Right atrium auricular region (tissue), 2 donors: ENCODE results near the gene BAHD1. TPM values are rescaled to one million over a fixed set of nuclear protein-coding genes. Genes with fewer than 3 reads are reported as not detected.

ENCODE experiments used
- DNase-seq: peaks from one replicate; pipeline ENCODE4 v3.0.0-alpha.2; 2019; ENCODE audit warnings: low spot score
- H3K27ac ChIP-seq, 2 donors: fragments of 200-600 bp; sonication (generic); 1 replicate in 1 of 2; 2 replicates in 1 of 2; pipeline ENCODE4 v1.5.1; 2016 to 2019
- H3K27me3 ChIP-seq, 2 donors: fragments of 200-600 bp; sonication (generic); one replicate each; pipeline versions ENCODE4 v1.5.1 to v1.6.0; 2017 to 2019
- H3K36me3 ChIP-seq: fragments of 200-600 bp; sonication (generic); one replicate; pipeline ENCODE4 v1.5.1; 2016
- H3K4me1 ChIP-seq, 2 donors: fragments of 200-600 bp; sonication (generic); one replicate each; pipeline versions ENCODE4 v1.5.1 to v1.6.0; 2017 to 2019
- H3K4me3 ChIP-seq, 2 donors: fragments of 200-600 bp; sonication (generic); 1 replicate in 1 of 2; 2 replicates in 1 of 2; pipeline ENCODE4 v1.5.1; 2017 to 2019; ENCODE audit warnings: mild to moderate bottlenecking in 1 of 2, moderate library complexity in 1 of 2
- H3K9me3 ChIP-seq, 2 donors: fragments of 200-600 bp; sonication (generic); one replicate each; pipeline ENCODE4 v1.5.1; 2019
- CTCF ChIP-seq, 2 donors: fragments of 200-600 bp; sonication (generic); IDR thresholded peaks; one replicate each; pipeline ENCODE4 v1.5.1; 2019; ENCODE audit warnings: antibody characterized with exemption in 2 of 2
- total RNA-seq, 2 donors: library from RNA; depleted of rRNA; stranded (reverse); fragments of >200 nt; gene quantifications; one replicate each; pipeline ENCODE4 v1.1.0, GENCODE V29; 2016

BAHD1 gene
- total RNA-seq, 2 donors from 2014 or later = 11.6 to 19.2 TPM

- Histone ChIP-seq H3K27ac (no peak overlapping the region), H3K4me3 (no peak overlapping the region), H3K27me3 (no peaks in the 10 kb centered on the region), H3K4me1 (peaks cover 0 to 20% of the 10 kb centered on the region in 2 donors), H3K9me3 (no peaks in the 10 kb centered on the region), H3K36me3 (no peaks in the 10 kb centered on the region)
- no peak for TF ChIP-seq CTCF (IDR thresholded peaks at IDR 0.05)
- DNase-seq = no peak
These were observed 33.8 kb downstream of the BAHD1 start for GRCh38 chr15:40474581-40474980.

DNA sequence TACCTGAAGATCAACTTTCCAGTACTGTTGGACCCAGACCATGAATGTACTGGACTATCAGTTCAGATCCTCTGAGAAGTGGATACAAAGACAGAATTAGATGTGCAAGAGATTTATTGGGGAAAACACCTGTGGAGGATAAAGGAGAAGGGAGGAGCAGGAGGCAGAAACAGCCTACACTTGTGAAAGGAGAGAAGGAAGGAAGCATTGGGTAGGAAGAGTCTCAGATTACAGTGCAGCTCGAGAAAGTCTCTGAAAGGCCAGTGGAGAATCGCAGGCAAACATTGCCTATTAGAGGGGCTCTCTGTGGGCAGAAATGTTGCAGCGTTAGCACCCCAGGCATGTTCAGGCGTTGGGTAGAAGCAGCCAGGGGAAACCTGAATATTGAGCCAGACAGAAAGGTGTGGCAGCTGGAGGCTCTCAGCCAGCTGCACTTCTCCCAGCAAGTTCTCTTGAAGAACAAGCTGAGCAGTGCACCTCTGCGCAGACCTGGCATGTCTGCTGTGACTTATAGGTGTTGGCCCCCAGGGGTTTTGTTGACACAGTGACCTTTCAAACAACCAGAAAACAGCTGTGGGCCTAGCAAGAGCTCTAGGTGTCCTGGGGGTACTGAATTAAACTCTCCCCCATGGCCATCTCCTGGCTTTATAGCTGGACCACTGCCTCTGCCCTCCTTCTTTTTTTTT is 37.0 kb downstream of the BAHD1 start:
- Histone ChIP-seq H3K9me3 (no peaks in the 10 kb centered on the region), H3K27me3 (no peaks in the 10 kb centered on the region), H3K27ac (no peak overlapping the region), H3K4me1 (no peaks in the 10 kb centered on the region), H3K4me3 (no peak overlapping the region), H3K36me3 (no peaks in the 10 kb centered on the region)
- DNase-seq = no peak
- TF ChIP-seq CTCF (IDR thresholded peaks at IDR 0.05) = no peak

GRCh38 chr15:40479024-40479423 is 38.3 kb downstream of the BAHD1 start:
- Histone ChIP-seq H3K9me3 (no peaks in the 10 kb centered on the region), H3K27ac (no peak overlapping the region), H3K4me1 (no peaks in the 10 kb centered on the region), H3K4me3 (no peak overlapping the region), H3K36me3 (no peaks in the 10 kb centered on the region), H3K27me3 (no peaks in the 10 kb centered on the region)
- no peak for TF ChIP-seq CTCF (IDR thresholded peaks at IDR 0.05)
- DNase-seq = no peak

DNA sequence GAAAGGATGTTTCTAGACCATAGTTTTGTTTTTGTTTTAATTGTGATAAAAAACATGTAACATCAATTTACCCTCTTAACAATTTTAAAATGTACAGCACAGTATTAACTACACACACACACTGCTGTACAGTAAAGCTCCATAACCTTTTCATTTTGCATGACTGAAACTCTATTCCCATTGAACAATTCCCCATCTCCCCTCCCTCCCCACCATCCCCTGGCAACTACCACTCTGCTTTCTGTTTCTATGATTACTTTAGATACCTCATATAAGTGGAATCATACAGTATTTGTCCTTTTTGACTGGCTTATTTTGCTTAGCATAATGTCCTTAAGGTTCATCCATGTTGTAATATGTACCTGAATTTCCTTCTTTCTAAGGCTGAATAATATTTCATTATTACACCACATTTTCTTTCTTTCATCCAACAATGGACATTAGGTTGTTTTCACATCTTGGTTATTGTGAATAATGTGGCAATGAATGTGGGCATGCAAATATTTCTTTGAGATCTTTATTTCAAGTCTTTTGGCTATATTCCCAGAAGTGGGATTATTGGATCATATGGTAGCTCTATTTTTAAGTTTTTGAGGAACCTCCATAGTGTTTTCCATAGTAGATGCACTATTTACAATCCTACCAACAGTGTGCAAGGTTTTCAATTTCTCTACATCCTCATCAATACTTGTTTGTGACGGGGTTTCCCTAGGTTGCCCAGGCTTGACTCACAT is 40.8 kb downstream of the BAHD1 start:
- no peak for TF ChIP-seq CTCF (IDR thresholded peaks at IDR 0.05)
- DNase-seq = no peak
- H3K27ac ChIP-seq = no peak overlapping the region
- H3K4me3 ChIP-seq = no peak overlapping the region
- no peaks in the 10 kb centered on the region for H3K9me3 ChIP-seq
- H3K4me1 ChIP-seq = no peaks in the 10 kb centered on the region
- no peaks in the 10 kb centered on the region for H3K36me3 ChIP-seq
- no peaks in the 10 kb centered on the region for H3K27me3 ChIP-seq

DNA sequence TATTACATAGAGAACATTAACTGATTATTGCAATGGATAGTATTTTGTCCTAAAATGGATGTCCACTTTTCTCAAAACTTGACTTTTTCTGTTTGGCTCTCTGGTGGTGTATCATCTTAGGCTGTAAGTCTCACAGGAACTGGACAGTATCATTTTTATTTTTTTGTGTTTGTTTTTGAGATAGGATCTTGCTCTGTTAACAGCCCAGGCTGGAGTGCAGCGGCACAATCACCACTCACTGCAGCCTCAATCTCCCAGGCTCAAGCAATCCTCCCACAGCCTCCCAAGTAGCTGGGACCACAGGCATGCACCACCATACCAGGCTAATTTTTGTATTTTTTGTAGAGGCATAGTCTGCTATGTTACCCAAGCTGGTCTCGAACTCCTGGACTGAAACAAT is 43.2 kb downstream of the BAHD1 start:
- Histone ChIP-seq H3K4me3 (no peak overlapping the region), H3K4me1 (no peaks in the 10 kb centered on the region), H3K9me3 (no peaks in the 10 kb centered on the region), H3K27me3 (no peaks in the 10 kb centered on the region), H3K27ac (no peak overlapping the region), H3K36me3 (no peaks in the 10 kb centered on the region)
- no peak for TF ChIP-seq CTCF (IDR thresholded peaks at IDR 0.05)
- DNase-seq = no peak
